Liver (tissue), 3 donors: ENCODE data around the gene TSTD2.

Experiments used
- CTCF ChIP-seq: fragments of 150-350 bp; IDR thresholded peaks from 2 replicates; pipeline ENCODE4 v1.5.1; 2017; ENCODE audit warnings: improper control_type of control experiment, low read depth, low read length; ENCODE audit not compliant: missing input control
- JUND ChIP-seq, 2 donors: IDR thresholded peaks; 2 replicates each; pipeline ENCODE4 v1.6.1; 2016; ENCODE audit warnings: antibody characterized with exemption in 2 of 2
- SP1 ChIP-seq: IDR thresholded peaks from 2 replicates; pipeline ENCODE4 v1.6.1; 2018; ENCODE audit warnings: antibody characterized with exemption, mild to moderate bottlenecking
- TAF1 ChIP-seq: conservative IDR thresholded peaks from 2 replicates; pipeline ENCODE4 v1.6.1; 2016; ENCODE audit warnings: antibody characterized with exemption, mild to moderate bottlenecking
- YY1 ChIP-seq: IDR thresholded peaks from 2 replicates; pipeline ENCODE4 v1.6.1; 2016; ENCODE audit warnings: antibody characterized with exemption, mild to moderate bottlenecking
- donor health status: healthy.
- donor health status: healthy.

- TF ChIP-seq CTCF (no peak), JUND (IDR thresholded peaks at IDR 0.05) (no peak), TAF1 (no peak), SP1 (no peak), YY1 (no peak)
Measured at GRCh38 chr9:97591535-97591934, 41.6 kb downstream of the TSTD2 start.
